Measurements from ENCODE around the gene MAPT.

- no peak for TF ChIP-seq CTCF (conservative IDR thresholded peaks at IDR 0.05; ENCODE audit: low read depth, low read length)
- no peak for TF ChIP-seq EZH2 (IDR thresholded peaks at IDR 0.05; ENCODE audit: low read length, unreplicated experiment)
- no peak for TF ChIP-seq EZH2phosphoT487 (IDR thresholded peaks at IDR 0.05; ENCODE audit: borderline replicate concordance, low read length)
These were observed 29.3 kb downstream of the MAPT start for GRCh38 chr17:45923511-45924268.

All from PC-3 (cell line).